Thoracic aorta (tissue), 2 donors: Measurements from ENCODE around the gene SPIB. TPM values are rescaled to one million over a fixed set of nuclear protein-coding genes. Genes with fewer than 3 reads are reported as not detected.

Source experiments
- ATAC-seq: fragments of 150-250 bp; one replicate; pipeline ENCODE4 v1.8.0; 2017; ENCODE audit warnings: low read depth; ENCODE audit not compliant: insufficient number of reproducible peaks, low FRiP score
- DNase-seq: peaks from one replicate; pipeline ENCODE4 v3.0.0-alpha.2; 2020; ENCODE audit warnings: low spot score
- H3K27ac ChIP-seq, 2 donors: fragments of 200-600 bp; sonication (generic); 1 replicate in 1 of 2; 2 replicates in 1 of 2; pipeline ENCODE4 v1.5.1; 2016; ENCODE audit warnings: mild to moderate bottlenecking in 2 of 2, moderate library complexity in 2 of 2
- H3K27me3 ChIP-seq: fragments of 200-600 bp; sonication (generic); replicated peaks from 2 replicates; pipeline ENCODE4 v1.6.0; 2016; ENCODE audit warnings: mild to moderate bottlenecking; ENCODE audit not compliant: insufficient read depth
- H3K36me3 ChIP-seq: fragments of 200-600 bp; sonication (generic); one replicate; pipeline ENCODE4 v1.5.1; 2016
- H3K4me1 ChIP-seq, 2 donors: fragments of 200-600 bp; sonication (generic); 1 replicate in 1 of 2; 2 replicates in 1 of 2; pipeline versions ENCODE4 v1.5.1 to v1.6.0; 2016; ENCODE audit warnings: low read depth in 2 of 2, mild to moderate bottlenecking in 1 of 2; ENCODE audit not compliant: control insufficient read depth in 1 of 2
- H3K4me3 ChIP-seq: fragments of 200-600 bp; sonication (generic); 2 replicates; pipeline ENCODE4 v1.5.1; 2016; ENCODE audit warnings: mild to moderate bottlenecking
- H3K9me3 ChIP-seq: fragments of 200-600 bp; sonication (generic); 2 replicates; pipeline ENCODE4 v1.5.1; 2016
- CTCF ChIP-seq: fragments of 200-600 bp; sonication (generic); IDR thresholded peaks from one replicate; pipeline ENCODE4 v1.5.1; 2019; ENCODE audit warnings: antibody characterized with exemption
- total RNA-seq, 2 donors: library from RNA; depleted of rRNA; stranded (reverse); fragments of >200 nt; gene quantifications; one replicate each; pipeline versions ENCODE4 v1.1.0 to v1.2.3, GENCODE V29; 2016

The SPIB gene
- not detected for total RNA-seq

- ATAC-seq (no peak), DNase-seq (no peak)
- Histone ChIP-seq H3K36me3 (no peaks in the 10 kb centered on the region), H3K9me3 (no peaks in the 10 kb centered on the region), H3K27me3 (no peaks in the 10 kb centered on the region), H3K4me1 (peaks cover 4 to 8% of the 10 kb centered on the region in 2 donors), H3K27ac (no peak within 1 kb of the TSS), H3K4me3 (no peak within 1 kb of the TSS)
- TF ChIP-seq CTCF = no peak
These were observed at the start of gene SPIB for GRCh38 chr19:50418176-50419021. Gene SPIB, plus strand, starts transcription at chr19:50418938. Its CDS starts 25 bp downstream, at chr19:50418963.

GRCh38 chr19:50371914-50372475 is 46.7 kb upstream of the SPIB start:
- Histone ChIP-seq H3K4me3 (no peak overlapping the region), H3K36me3 (no peaks in the 10 kb centered on the region), H3K9me3 (no peaks in the 10 kb centered on the region), H3K4me1 (peaks cover 6 to 10% of the 10 kb centered on the region in 2 donors), H3K27me3 (no peaks in the 10 kb centered on the region), H3K27ac (no peak overlapping the region)
- no peak for ATAC-seq
- DNase-seq = no peak
- TF ChIP-seq CTCF = no peak

- DNase-seq (peak; percentile 83), ATAC-seq (peak; percentile 95)
- Histone ChIP-seq H3K4me1 (peaks cover 8 to 10% of the 10 kb centered on the region in 2 donors), H3K36me3 (peaks cover 38% of the 10 kb centered on the region), H3K9me3 (no peaks in the 10 kb centered on the region), H3K27ac (peak within 1 kb of the TSS; percentile 98 to 100), H3K27me3 (no peaks in the 10 kb centered on the region), H3K4me3 (peak within 1 kb of the TSS; percentile 99)
- no peak for TF ChIP-seq CTCF
These were observed 42.3 kb upstream of the SPIB start, which contains the start of gene NR1H2 for GRCh38 chr19:50376166-50377050. Gene NR1H2, plus strand, starts transcription at chr19:50376457. Its CDS starts 1,149 bp downstream, at chr19:50377606.

- peak overlapping the region; percentile 99 for H3K4me3 ChIP-seq
- no peaks in the 10 kb centered on the region for H3K9me3 ChIP-seq
- ATAC-seq (no peak), DNase-seq (no peak)
- H3K27ac ChIP-seq = peak overlapping the region in 1 of 2 donors; percentile 41
- peaks cover 42% of the 10 kb centered on the region for H3K36me3 ChIP-seq
- no peak for TF ChIP-seq CTCF
- H3K27me3 ChIP-seq = no peaks in the 10 kb centered on the region
- H3K4me1 ChIP-seq = peaks cover 8 to 10% of the 10 kb centered on the region in 2 donors
These were observed 41.7 kb upstream of the SPIB start for GRCh38 chr19:50377051-50377461.
